ENCODE measurements around the gene QRICH1.
A peak's percentile ranks its signal among the peaks of the same experiment; 100 is the strongest.

- TF ChIP-seq EZH2phosphoT487 (IDR thresholded peaks at IDR 0.05; ENCODE audit: borderline replicate concordance, low read depth) = no peak
- TF ChIP-seq GABPA (IDR thresholded peaks at IDR 0.05; ENCODE audit: low read depth) = no peak
- TF ChIP-seq CTCF (IDR thresholded peaks at IDR 0.05) = peak; percentile 48
- peak; percentile 76 for TF ChIP-seq POLR2AphosphoS5 (IDR thresholded peaks at IDR 0.05; ENCODE audit: low read depth, low read length)
- no peak for TF ChIP-seq EP300 (IDR thresholded peaks at IDR 0.05; ENCODE audit: borderline replicate concordance in 1 of 2, low read depth in 1 of 2, low read length in 1 of 2)
- TF ChIP-seq MAX (IDR thresholded peaks at IDR 0.05; ENCODE audit: low read depth) = peak; percentile 70
- 0 out of 2 replicates have a peak, but pooled peaks have one; percentile 6 for TF ChIP-seq RAD21 (IDR thresholded peaks at IDR 0.05; ENCODE audit: low read length)
- no peak for TF ChIP-seq USF1 (IDR thresholded peaks at IDR 0.05; ENCODE audit: borderline replicate concordance, low read depth)
- no peak for TF ChIP-seq NRF1 (IDR thresholded peaks at IDR 0.05; ENCODE audit: low read depth, low read length)
- peak; percentile 30; the same call in 1 of the 2 replicates for TF ChIP-seq MXI1 (IDR thresholded peaks at IDR 0.05; ENCODE audit: low read depth, low read length)
- no peak for TF ChIP-seq ELF1 (IDR thresholded peaks at IDR 0.05)
- TF ChIP-seq PBX3 (IDR thresholded peaks at IDR 0.05) = no peak
- no peak for TF ChIP-seq USF2 (IDR thresholded peaks at IDR 0.05; ENCODE audit: borderline replicate concordance, low read depth, low read length)
- no peak; the same call in 1 of the 2 replicates for TF ChIP-seq JUND (IDR thresholded peaks at IDR 0.05)
Observed at GRCh38 chr3:49132437-49133225, 38.8 kb upstream of the QRICH1 start, which contains the start of gene LAMB2.

All from SK-N-SH (cell line).